WTC11 (cell line): ENCODE measurements around the gene EDIL3. TPM values are rescaled to one million over a fixed set of nuclear protein-coding genes. Genes with fewer than 3 reads are reported as not detected.

Experiments used
- ATAC-seq: fragments of 200-7000 bp; cut with Tn5 transposase; 2 replicates; pipeline ENCODE4 v1.10.0; 2021; ENCODE audit warnings: mild to moderate bottlenecking, moderate library complexity
- CTCF ChIA-PET: fragments of 300-600 bp; sonication (Branson Sonifier 250); formaldehyde crosslinking; loops from one replicate; lab custom pipeline; 2021; ENCODE audit warnings: antibody characterized with exemption; lab: Charles Lee
- POLR2A ChIA-PET: fragments of 350-600 bp; sonication (Branson Sonifier 250); formaldehyde crosslinking; loops from one replicate; lab custom pipeline; 2021; ENCODE audit warnings: antibody characterized with exemption; lab: Charles Lee
- DNase-seq: peaks from one replicate; pipeline ENCODE4 v3.0.0; 2021; ENCODE audit warnings: low spot score
- H3K27ac Mint-ChIP-seq: 2 replicates; pipeline ENCODE4 v1.8.0; 2021; ENCODE audit warnings: mixed read lengths
- H3K27me3 Mint-ChIP-seq: 2 replicates; pipeline ENCODE4 v1.8.0; 2021; ENCODE audit warnings: low read depth, mild to moderate bottlenecking, moderate library complexity, mixed read lengths
- H3K36me3 Mint-ChIP-seq: 2 replicates; pipeline ENCODE4 v1.8.0; 2021; ENCODE audit warnings: mixed read lengths
- H3K4me1 Mint-ChIP-seq: 2 replicates; pipeline ENCODE4 v1.8.0; 2022; ENCODE audit warnings: mixed read lengths
- H3K4me3 Mint-ChIP-seq: 2 replicates; pipeline ENCODE4 v1.8.0; 2021; ENCODE audit warnings: mild to moderate bottlenecking, moderate library complexity, mixed read lengths
- H3K9me3 Mint-ChIP-seq: 2 replicates; pipeline ENCODE4 v1.8.0; 2021; ENCODE audit warnings: mixed read lengths
- AR ChIP-seq: fragments of 250-450 bp; sonication (Bioruptor Pico); IDR thresholded peaks from 2 replicates; pipeline ENCODE4 v1.9.0; 2021; ENCODE audit warnings: mild to moderate bottlenecking
- ATF1 ChIP-seq: sonication (generic); formaldehyde crosslinking; IDR thresholded peaks from 2 replicates; pipeline ENCODE4 v1.8.1; 2023; ENCODE audit warnings: mild to moderate bottlenecking, moderate library complexity, missing genetic modification reagents
- CBFB ChIP-seq: sonication (generic); formaldehyde crosslinking; IDR thresholded peaks from 2 replicates; pipeline ENCODE4 v1.8.1; 2022; ENCODE audit warnings: mild to moderate bottlenecking, low read depth, missing genetic modification reagents
- CREB1 ChIP-seq: sonication (generic); formaldehyde crosslinking; IDR thresholded peaks from 2 replicates; pipeline ENCODE4 v1.8.0; 2023; ENCODE audit warnings: mild to moderate bottlenecking, missing genetic modification reagents
- CREM ChIP-seq: sonication (generic); formaldehyde crosslinking; IDR thresholded peaks from 2 replicates; pipeline ENCODE4 v1.8.1; 2022; ENCODE audit warnings: mild to moderate bottlenecking, missing genetic modification reagents, moderate library complexity
- E2F5 ChIP-seq: sonication (generic); formaldehyde crosslinking; IDR thresholded peaks from 2 replicates; pipeline ENCODE4 v1.8.1; 2022; ENCODE audit warnings: mild to moderate bottlenecking, moderate library complexity, missing genetic modification reagents
- GRHL2 ChIP-seq: fragments of 250-450 bp; sonication (Bioruptor Pico); IDR thresholded peaks from 2 replicates; pipeline ENCODE4 v1.8.0; 2022; ENCODE audit warnings: mild to moderate bottlenecking, moderate library complexity; ENCODE audit not compliant: insufficient replicate concordance, severe bottlenecking
- HMGXB4 ChIP-seq: sonication (generic); formaldehyde crosslinking; IDR thresholded peaks from 2 replicates; pipeline ENCODE4 v1.8.1; 2023; ENCODE audit warnings: mild to moderate bottlenecking, moderate library complexity, missing genetic modification reagents
- IRF2 ChIP-seq: sonication (generic); formaldehyde crosslinking; IDR thresholded peaks from 2 replicates; pipeline ENCODE4 v1.8.0; 2022; ENCODE audit warnings: low read depth, missing genetic modification reagents, borderline replicate concordance
- JAZF1 ChIP-seq: fragments of 250-450 bp; sonication (Bioruptor Pico); IDR thresholded peaks from 2 replicates; pipeline ENCODE4 v1.9.0; 2021; ENCODE audit warnings: moderate library complexity, mild to moderate bottlenecking, inconsistent platforms
- MLX ChIP-seq: sonication (generic); formaldehyde crosslinking; IDR thresholded peaks from 2 replicates; pipeline ENCODE4 v1.8.1; 2023; ENCODE audit warnings: mild to moderate bottlenecking, missing genetic modification reagents, moderate library complexity
- MXD4 ChIP-seq: fragments of 250-450 bp; sonication (Bioruptor Pico); IDR thresholded peaks from 2 replicates; pipeline ENCODE4 v1.8.0; 2021; ENCODE audit warnings: mild to moderate bottlenecking, moderate library complexity, borderline replicate concordance
- MYBL2 ChIP-seq: sonication (generic); formaldehyde crosslinking; IDR thresholded peaks from 2 replicates; pipeline ENCODE4 v1.8.1; 2023; ENCODE audit warnings: mild to moderate bottlenecking, moderate library complexity, missing genetic modification reagents
- NFYB ChIP-seq: sonication (generic); formaldehyde crosslinking; conservative IDR thresholded peaks from 2 replicates; pipeline ENCODE4 v1.8.0; 2022; ENCODE audit warnings: low read depth, missing genetic modification reagents
- NR3C1 ChIP-seq: sonication (generic); formaldehyde crosslinking; conservative IDR thresholded peaks from 2 replicates; pipeline ENCODE4 v1.8.1; 2023; ENCODE audit warnings: low read depth, mild to moderate bottlenecking, missing genetic modification reagents
- SOX15 ChIP-seq: fragments of 250-450 bp; sonication (Bioruptor Pico); IDR thresholded peaks from 2 replicates; pipeline ENCODE4 v1.9.0; 2021; ENCODE audit warnings: mild to moderate bottlenecking
- STAT6 ChIP-seq: sonication (generic); formaldehyde crosslinking; conservative IDR thresholded peaks from 2 replicates; pipeline ENCODE4 v1.8.1; 2023; ENCODE audit warnings: mild to moderate bottlenecking, low read depth, missing genetic modification reagents, moderate library complexity
- TEAD4 ChIP-seq: sonication (generic); formaldehyde crosslinking; IDR thresholded peaks from 2 replicates; pipeline ENCODE4 v1.8.0; 2022; ENCODE audit warnings: mild to moderate bottlenecking, missing genetic modification reagents
- TP53 ChIP-seq: sonication (generic); formaldehyde crosslinking; IDR thresholded peaks from 2 replicates; pipeline ENCODE4 v1.8.1; 2023; ENCODE audit warnings: mild to moderate bottlenecking, missing genetic modification reagents
- ZNF121 ChIP-seq: sonication (generic); formaldehyde crosslinking; IDR thresholded peaks from 2 replicates; pipeline ENCODE4 v1.8.0; 2023; ENCODE audit warnings: missing genetic modification reagents
- ZNF232 ChIP-seq: sonication (generic); formaldehyde crosslinking; IDR thresholded peaks from 2 replicates; pipeline ENCODE4 v1.8.0; 2022; ENCODE audit warnings: mild to moderate bottlenecking, missing genetic modification reagents
- ZNF425 ChIP-seq: fragments of 250-450 bp; sonication (Bioruptor Pico); conservative IDR thresholded peaks from 2 replicates; pipeline ENCODE4 v1.9.0; 2021; ENCODE audit warnings: mild to moderate bottlenecking
- ZNF671 ChIP-seq: fragments of 250-450 bp; sonication (Bioruptor Pico); IDR thresholded peaks from 2 replicates; pipeline ENCODE4 v1.8.0; 2021; ENCODE audit warnings: mild to moderate bottlenecking
- total RNA-seq: library from RNA; stranded (reverse); gene quantifications from 3 replicates; pipeline ENCODE4 v1.2.3, GENCODE V29; 2021

Gene EDIL3
- total RNA-seq, 1 experiment from 2014 or later, result 48.3 TPM

GRCh38 chr5:84213212-84213611 lies 171.5 kb downstream of the EDIL3 start:
- Mint-ChIP-seq H3K4me3 (no peak overlapping the region), H3K4me1 (no peaks in the 10 kb centered on the region), H3K27ac (no peak overlapping the region), H3K27me3 (no peaks in the 10 kb centered on the region), H3K9me3 (no peaks in the 10 kb centered on the region), H3K36me3 (peaks cover 3% of the 10 kb centered on the region)
- ATAC-seq, result no peak
- no peak for DNase-seq
- TF ChIP-seq MYBL2 (CRISPR knock-in tag) (no peak), MXD4 (CRISPR knock-in tag) (no peak), STAT6 (no peak), ZNF671 (no peak), MLX (no peak), TEAD4 (no peak), CREM (CRISPR knock-in tag) (no peak), ZNF232 (CRISPR knock-in tag) (no peak), ZNF425 (CRISPR knock-in tag) (no peak), JAZF1 (CRISPR knock-in tag) (no peak), HMGXB4 (CRISPR knock-in tag) (no peak), AR (no peak), ATF1 (CRISPR knock-in tag) (no peak), NR3C1 (CRISPR knock-in tag) (no peak), IRF2 (no peak), GRHL2 (no peak)
- CTCF ChIA-PET, result no interaction called here
- POLR2A ChIA-PET, result no interaction called here

GRCh38 chr5:84204772-84205171 lies 179.9 kb downstream of the EDIL3 start:
- no peak overlapping the region for H3K27ac Mint-ChIP-seq
- POLR2A ChIA-PET, result no interaction called here
- TF ChIP-seq TEAD4 (no peak), NFYB (CRISPR knock-in tag) (no peak), SOX15 (no peak), TP53 (no peak), CBFB (CRISPR knock-in tag) (no peak), ZNF121 (CRISPR knock-in tag) (peak; percentile 77; the same call in 1 of the 2 replicates), CREB1 (CRISPR knock-in tag) (no peak), E2F5 (CRISPR knock-in tag) (no peak)
- TF ChIP-seq, all 79 proteins: peak for 1
- no peak for ATAC-seq
- no peaks in the 10 kb centered on the region for H3K27me3 Mint-ChIP-seq
- H3K9me3 Mint-ChIP-seq, result no peaks in the 10 kb centered on the region
- no peak for DNase-seq
- no peaks in the 10 kb centered on the region for H3K4me1 Mint-ChIP-seq
- H3K36me3 Mint-ChIP-seq, result no peaks in the 10 kb centered on the region; the same call in 1 of the 2 replicates
- H3K4me3 Mint-ChIP-seq, result no peak overlapping the region
- CTCF ChIA-PET, result no interaction called here
